K562 (cell line): Measurements from ENCODE around the gene C7orf25. TPM values are rescaled to one million over a fixed set of nuclear protein-coding genes. Genes with fewer than 3 reads are reported as not detected.

Experiments used
- EP300 ChIP-seq: IDR thresholded peaks from 2 replicates; pipeline ENCODE4 v1.6.1; 2012; ENCODE audit warnings: low read length, improper control_type of control experiment
- HDGF ChIP-seq: fragments of 450-650 bp; IDR thresholded peaks from 2 replicates; pipeline ENCODE4 v1.6.1; 2016
- KDM5B ChIP-seq: fragments of 200-600 bp; sonication (generic); IDR thresholded peaks from 2 replicates; pipeline ENCODE4 v1.6.1; 2012; ENCODE audit warnings: low read depth, mild to moderate bottlenecking, moderate library complexity, low read length, control low read depth, inconsistent platforms; ENCODE audit not compliant: insufficient replicate concordance
- KLF16 ChIP-seq: IDR thresholded peaks from 2 replicates; pipeline ENCODE4 v1.6.1; 2016; ENCODE audit warnings: antibody characterized with exemption
- MCM7 ChIP-seq, 2 experiments: fragments of 450-650 bp; IDR thresholded peaks; 2 replicates each; pipeline ENCODE4 v1.6.1; 2016 to 2018
- NR2C2 ChIP-seq, 2 experiments: fragments of 200-800 bp in 1 of 2; sonication (Bioruptor generic) in 1 of 2; sonication (generic) in 1 of 2; formaldehyde crosslinking in 1 of 2; IDR thresholded peaks; 2 replicates each; pipeline versions ENCODE4 v1.6.1 to v1.8.0; 2016 to 2022; ENCODE audit warnings: mild to moderate bottlenecking in 1 of 2, missing compliant biosample characterization in 1 of 2, missing genetic modification characterization in 1 of 2, missing genetic modification reagents in 1 of 2
- ZNF140 ChIP-seq: fragments of 250-450 bp; sonication (Bioruptor Pico); IDR thresholded peaks from 2 replicates; pipeline ENCODE4 v1.8.0; 2021; ENCODE audit warnings: moderate library complexity, mild to moderate bottlenecking, inconsistent platforms
- ZNF431 ChIP-seq: sonication (generic); formaldehyde crosslinking; IDR thresholded peaks from 2 replicates; pipeline ENCODE4 v1.8.0; 2022; ENCODE audit warnings: mild to moderate bottlenecking, missing genetic modification reagents
- polyA plus RNA-seq, 8 experiments: library from polyadenylated mRNA; depleted of rRNA in 4 of 8; stranded (reverse) in 5 of 8; unstranded in 3 of 8; fragments of >200 nt; fragmentation: Nextera tagmentation in 2 of 8; fragmentation: Illumina TruSeq in 1 of 8; extraction: Ambion mirVana in 2 of 8; extraction: Trizol in 1 of 8; gene quantifications; 2 replicates each; pipeline versions ENCODE4 v1.2.1 to v1.2.3, GENCODE V29; 2011 to 2014; ENCODE audit warnings: inconsistent platforms in 1 of 8, missing spikeins in 1 of 8
- total RNA-seq, 7 experiments: library from RNA; depleted of rRNA in 6 of 7; stranded (reverse); fragments of >200 nt in 6 of 7; fragmentation: Illumina TruSeq in 2 of 7; extraction: Trizol in 2 of 7; gene quantifications; 2 replicates each; pipeline versions ENCODE4 v1.2.1 to v1.2.3, GENCODE V29; 2011 to 2021; ENCODE audit warnings: low replicate concordance in 1 of 7
- TF ChIP-seq, protein P1 (sequence below), 2 experiments: fragments of 450-650 bp; formaldehyde crosslinking in 1 of 2; IDR thresholded peaks; 2 replicates each; pipeline versions ENCODE4 v1.4.0 to v1.6.1; 2014 to 2020; ENCODE audit warnings: mild to moderate bottlenecking in 2 of 2, borderline replicate concordance in 1 of 2, low read depth in 1 of 2
- TF ChIP-seq, protein P2 (sequence below): fragments of 450-650 bp; formaldehyde crosslinking; IDR thresholded peaks from 2 replicates; pipeline ENCODE4 v1.4.0; 2020; ENCODE audit warnings: mild to moderate bottlenecking, moderate library complexity
- TF ChIP-seq, protein P3 (sequence below): fragments of 250-450 bp; sonication (Bioruptor Pico); IDR thresholded peaks from 2 replicates; pipeline ENCODE4 v1.8.0; 2022; ENCODE audit warnings: inconsistent platforms

The C7orf25 gene
- total and polyA plus RNA-seq, 9 of the 15 experiments (the other 6 are each of a cell fraction or from before 2014, with no cell fraction given) = 1.2 to 4.7 (median 1.9) TPM

DNA sequence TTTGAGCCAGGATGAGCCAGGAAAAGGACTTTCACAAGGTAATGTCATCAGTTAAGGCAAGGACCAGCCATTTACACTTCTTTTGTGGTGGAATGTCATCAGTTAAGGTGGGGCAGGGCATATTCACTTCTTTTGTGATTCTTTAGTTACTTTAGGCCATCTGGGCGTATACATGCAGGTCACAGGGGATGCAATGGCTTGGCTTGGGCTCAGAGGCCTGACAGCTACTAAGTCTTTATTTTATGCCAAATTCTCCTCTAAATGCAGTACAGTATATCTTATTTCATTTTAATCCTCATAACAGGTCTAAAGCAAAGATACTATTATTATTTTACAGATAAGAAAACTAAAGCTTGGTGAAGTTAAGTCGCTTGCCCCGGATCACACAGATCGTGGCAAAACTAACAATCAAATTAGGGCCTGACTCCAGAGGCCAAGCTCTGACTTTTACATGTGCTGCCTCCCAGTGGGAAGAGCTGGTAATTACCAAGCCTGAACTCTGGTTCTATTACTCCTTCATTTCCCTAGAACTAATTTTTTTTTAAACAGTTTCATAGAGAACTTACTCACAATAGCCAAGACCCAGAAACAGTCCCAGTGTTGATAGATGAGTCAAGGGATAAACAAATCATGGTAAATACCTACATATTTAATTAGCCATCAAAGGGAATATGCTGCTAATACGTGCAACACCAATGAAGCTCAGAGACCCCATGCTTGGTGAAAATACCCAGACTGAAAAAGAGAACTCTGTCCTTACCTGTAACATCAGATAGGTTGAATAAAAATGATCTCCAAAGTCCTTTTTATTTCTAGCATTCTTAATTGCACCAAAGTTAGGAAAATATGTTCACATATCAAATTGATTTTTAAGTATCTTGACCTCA, 35.4 kb downstream of the C7orf25 start (continued):
- TF ChIP-seq, protein P1, sequence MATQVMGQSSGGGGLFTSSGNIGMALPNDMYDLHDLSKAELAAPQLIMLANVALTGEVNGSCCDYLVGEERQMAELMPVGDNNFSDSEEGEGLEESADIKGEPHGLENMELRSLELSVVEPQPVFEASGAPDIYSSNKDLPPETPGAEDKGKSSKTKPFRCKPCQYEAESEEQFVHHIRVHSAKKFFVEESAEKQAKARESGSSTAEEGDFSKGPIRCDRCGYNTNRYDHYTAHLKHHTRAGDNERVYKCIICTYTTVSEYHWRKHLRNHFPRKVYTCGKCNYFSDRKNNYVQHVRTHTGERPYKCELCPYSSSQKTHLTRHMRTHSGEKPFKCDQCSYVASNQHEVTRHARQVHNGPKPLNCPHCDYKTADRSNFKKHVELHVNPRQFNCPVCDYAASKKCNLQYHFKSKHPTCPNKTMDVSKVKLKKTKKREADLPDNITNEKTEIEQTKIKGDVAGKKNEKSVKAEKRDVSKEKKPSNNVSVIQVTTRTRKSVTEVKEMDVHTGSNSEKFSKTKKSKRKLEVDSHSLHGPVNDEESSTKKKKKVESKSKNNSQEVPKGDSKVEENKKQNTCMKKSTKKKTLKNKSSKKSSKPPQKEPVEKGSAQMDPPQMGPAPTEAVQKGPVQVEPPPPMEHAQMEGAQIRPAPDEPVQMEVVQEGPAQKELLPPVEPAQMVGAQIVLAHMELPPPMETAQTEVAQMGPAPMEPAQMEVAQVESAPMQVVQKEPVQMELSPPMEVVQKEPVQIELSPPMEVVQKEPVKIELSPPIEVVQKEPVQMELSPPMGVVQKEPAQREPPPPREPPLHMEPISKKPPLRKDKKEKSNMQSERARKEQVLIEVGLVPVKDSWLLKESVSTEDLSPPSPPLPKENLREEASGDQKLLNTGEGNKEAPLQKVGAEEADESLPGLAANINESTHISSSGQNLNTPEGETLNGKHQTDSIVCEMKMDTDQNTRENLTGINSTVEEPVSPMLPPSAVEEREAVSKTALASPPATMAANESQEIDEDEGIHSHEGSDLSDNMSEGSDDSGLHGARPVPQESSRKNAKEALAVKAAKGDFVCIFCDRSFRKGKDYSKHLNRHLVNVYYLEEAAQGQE (IDR thresholded peaks at IDR 0.05; ENCODE audit: borderline replicate concordance) = peak; percentile 46; the same call in 1 of the 2 replicates
- TF ChIP-seq, protein P1 (CRISPR knock-in tag; IDR thresholded peaks at IDR 0.05; ENCODE audit: low read depth) = no peak
- TF ChIP-seq MCM7 (IDR thresholded peaks at IDR 0.05) = no peak
- TF ChIP-seq EP300 = no peak
- TF ChIP-seq, protein P2, sequence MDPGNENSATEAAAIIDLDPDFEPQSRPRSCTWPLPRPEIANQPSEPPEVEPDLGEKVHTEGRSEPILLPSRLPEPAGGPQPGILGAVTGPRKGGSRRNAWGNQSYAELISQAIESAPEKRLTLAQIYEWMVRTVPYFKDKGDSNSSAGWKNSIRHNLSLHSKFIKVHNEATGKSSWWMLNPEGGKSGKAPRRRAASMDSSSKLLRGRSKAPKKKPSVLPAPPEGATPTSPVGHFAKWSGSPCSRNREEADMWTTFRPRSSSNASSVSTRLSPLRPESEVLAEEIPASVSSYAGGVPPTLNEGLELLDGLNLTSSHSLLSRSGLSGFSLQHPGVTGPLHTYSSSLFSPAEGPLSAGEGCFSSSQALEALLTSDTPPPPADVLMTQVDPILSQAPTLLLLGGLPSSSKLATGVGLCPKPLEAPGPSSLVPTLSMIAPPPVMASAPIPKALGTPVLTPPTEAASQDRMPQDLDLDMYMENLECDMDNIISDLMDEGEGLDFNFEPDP = no peak
- TF ChIP-seq KLF16 = 0 out of 2 replicates have a peak, but pooled peaks have one; percentile 29
- TF ChIP-seq ZNF140 = no peak
- no peak for TF ChIP-seq KDM5B
- TF ChIP-seq, protein P3, sequence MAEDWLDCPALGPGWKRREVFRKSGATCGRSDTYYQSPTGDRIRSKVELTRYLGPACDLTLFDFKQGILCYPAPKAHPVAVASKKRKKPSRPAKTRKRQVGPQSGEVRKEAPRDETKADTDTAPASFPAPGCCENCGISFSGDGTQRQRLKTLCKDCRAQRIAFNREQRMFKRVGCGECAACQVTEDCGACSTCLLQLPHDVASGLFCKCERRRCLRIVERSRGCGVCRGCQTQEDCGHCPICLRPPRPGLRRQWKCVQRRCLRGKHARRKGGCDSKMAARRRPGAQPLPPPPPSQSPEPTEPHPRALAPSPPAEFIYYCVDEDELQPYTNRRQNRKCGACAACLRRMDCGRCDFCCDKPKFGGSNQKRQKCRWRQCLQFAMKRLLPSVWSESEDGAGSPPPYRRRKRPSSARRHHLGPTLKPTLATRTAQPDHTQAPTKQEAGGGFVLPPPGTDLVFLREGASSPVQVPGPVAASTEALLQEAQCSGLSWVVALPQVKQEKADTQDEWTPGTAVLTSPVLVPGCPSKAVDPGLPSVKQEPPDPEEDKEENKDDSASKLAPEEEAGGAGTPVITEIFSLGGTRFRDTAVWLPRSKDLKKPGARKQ = no peak
- TF ChIP-seq ZNF431 (CRISPR knock-in tag) = no peak
- TF ChIP-seq NR2C2 (CRISPR knock-in tag; IDR thresholded peaks at IDR 0.05) = no peak
- TF ChIP-seq NR2C2 (tag; IDR thresholded peaks at IDR 0.05) = no peak
- no peak for TF ChIP-seq HDGF
